LNCAP (cell line): Measurements from ENCODE around the gene ZBTB20.

Experiments used
- CTCF ChIP-seq: fragments of 450-650 bp; IDR thresholded peaks from 2 replicates; pipeline ENCODE4 v1.5.1; 2017; ENCODE audit warnings: mild to moderate bottlenecking

The ZBTB20 gene

DNA sequence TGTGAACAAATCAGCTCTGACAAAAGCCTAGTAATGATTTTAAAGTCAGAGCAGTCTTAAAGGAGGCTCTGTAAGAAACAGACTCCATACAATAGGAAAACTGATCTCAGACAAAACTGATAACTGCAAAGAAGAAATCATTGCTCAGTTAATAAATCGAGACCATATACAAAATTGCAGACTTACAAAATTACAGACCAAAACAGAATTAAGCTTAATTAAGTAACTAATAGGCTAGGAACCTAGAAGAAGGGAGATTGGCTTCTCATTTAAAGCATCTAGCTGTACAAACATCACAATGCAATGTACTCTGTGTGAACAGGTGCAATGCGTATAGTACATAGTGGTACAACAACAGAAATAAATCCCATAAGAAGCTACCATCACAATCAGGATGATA, 46.3 kb downstream of the ZBTB20 start:
- TF ChIP-seq CTCF: no peak

DNA sequence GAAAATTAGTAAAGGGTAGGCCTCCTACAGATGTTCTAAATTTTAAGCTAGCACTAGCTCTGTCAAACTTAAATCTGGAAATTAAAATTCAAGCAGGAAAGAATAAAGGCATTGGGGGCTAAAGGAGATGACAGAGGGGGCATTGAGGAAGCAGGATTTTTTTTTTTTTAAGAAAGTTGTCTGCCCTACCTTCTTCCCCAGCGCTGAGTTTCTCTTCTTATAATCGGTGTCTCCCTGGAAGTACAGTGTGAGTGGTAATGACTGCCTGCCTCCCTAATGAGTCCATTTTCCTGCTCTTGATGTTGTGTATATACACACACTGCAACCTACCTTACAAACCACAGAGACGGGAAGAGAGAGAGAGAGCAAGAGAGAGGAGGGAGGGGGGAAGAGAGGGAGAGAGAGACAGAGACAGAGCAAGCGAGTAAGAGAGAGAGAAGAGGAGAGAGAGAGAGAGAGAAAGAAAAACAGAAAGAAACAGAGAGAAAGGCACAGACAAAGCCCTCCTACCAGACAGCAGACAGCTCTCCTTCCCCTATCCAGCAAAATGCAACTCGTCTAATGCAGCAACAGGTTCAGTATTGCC, 47.0 kb downstream of the ZBTB20 start:
- no peak for TF ChIP-seq CTCF

DNA sequence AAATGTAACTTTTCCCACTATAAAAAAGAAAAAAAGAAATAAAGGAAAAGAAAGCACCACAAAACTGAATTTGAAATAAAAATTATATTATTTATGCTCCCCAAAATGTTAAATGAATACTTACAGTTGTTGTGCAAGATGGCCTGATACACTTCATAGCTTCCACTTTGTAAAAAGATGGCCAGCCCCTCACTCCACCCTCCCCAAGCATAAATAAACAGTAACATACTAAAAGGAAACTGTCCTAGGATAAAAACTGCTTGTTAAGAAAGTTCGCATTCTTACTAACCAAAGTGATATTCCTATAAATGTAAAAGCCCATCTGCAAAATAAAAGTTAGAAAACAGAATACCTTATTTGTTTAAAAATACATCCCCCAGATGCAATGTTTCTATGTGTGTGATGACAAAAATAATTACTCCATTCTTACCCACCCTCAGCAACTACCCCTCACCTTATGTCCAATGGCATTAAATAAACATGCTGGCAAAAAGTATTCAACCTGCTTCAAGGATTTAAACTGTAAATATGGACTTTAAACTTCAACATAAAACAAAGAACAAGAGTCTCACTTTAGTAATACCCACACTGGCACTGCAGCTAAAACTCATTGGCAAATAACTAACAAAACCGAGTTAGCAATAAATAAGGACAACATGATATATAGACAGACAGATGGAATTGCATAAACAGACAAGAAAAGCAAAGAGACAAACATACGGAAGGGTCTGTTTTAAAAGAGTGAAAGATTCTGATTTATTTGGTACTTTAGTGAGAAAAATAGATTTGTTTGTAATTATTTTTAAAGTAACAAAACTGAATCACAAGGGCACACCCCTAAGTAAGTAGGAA, 47.7 kb downstream of the ZBTB20 start:
- TF ChIP-seq CTCF: no peak

DNA sequence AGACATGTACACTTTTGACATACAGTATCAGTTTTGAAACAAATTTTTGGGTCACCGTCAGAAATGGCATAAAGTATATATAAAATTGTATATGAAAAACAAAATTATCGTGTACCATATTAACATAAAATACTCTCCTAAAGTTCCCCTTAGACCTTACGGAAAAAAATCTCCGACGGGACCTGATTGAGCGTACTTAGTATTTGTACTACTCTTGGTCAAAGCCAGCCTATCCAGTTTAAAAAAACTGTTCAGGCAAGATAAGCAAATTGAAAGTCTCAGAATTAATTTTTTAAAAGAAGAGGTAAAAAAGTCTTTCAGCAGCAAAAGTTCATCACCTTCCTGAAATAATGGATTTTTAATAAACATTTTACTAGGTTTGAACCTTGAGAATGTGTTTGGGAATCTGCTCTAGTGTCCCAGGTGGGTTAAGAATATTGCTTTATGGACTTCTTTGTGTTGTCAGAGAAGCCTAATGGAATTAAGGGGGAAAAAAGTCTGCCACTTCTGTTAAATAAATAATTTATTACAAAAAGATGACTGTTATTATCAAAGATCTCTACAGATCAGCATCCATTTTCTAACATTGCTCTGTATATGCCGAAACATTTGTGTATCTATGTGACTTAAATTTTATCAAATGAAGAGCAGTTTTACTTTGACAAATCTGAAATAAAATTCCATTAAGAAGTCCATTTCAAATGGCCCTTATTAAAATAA, 48.6 kb downstream of the ZBTB20 start:
- TF ChIP-seq CTCF: no peak

DNA sequence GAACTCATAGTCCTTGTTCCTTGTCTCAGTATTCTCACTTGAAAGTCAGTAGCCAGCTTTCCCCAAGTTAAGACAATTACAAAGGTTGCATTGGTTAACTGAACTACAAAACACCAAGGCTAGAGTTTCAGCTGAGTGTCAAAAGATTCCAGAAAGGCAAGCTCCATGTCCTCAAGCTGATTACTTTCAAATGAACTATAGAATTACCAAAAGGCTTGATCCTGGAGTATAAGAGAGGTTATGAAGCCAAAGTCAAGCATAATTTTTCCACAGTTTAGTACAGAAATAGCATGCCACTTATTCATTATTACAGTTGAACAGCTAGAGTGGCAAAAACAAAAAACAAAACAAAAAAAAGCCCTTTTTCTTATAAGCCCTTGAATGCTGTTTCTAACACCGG, 51.9 kb downstream of the ZBTB20 start:
- no peak for TF ChIP-seq CTCF

GRCh38 chr3:115092220-115092791, 54.8 kb downstream of the ZBTB20 start:
- TF ChIP-seq CTCF: peak; percentile 77

GRCh38 chr3:115090712-115091111, 56.4 kb downstream of the ZBTB20 start:
- TF ChIP-seq CTCF: no peak
